DND-41 (cell line): ENCODE measurements around the gene PKNOX1.
"Not testable (repeated sequence)": the region's sequence is repeated elsewhere in the genome, so short reads cannot be mapped to it uniquely, and the experiment has no call there.

Experiments
- EZH2 ChIP-seq: IDR thresholded peaks from 3 replicates; pipeline ENCODE4 v1.6.1; 2012; ENCODE audit warnings: borderline replicate concordance, low read depth, mild to moderate bottlenecking, moderate library complexity, low read length, inconsistent platforms; ENCODE audit not compliant: severe bottlenecking
- TF ChIP-seq, protein P1 (sequence below): IDR thresholded peaks from 2 replicates; pipeline ENCODE4 v1.5.1; 2012; ENCODE audit warnings: borderline replicate concordance, low read length, moderate library complexity, mild to moderate bottlenecking; ENCODE audit not compliant: poor library complexity, severe bottlenecking; ENCODE audit errors: extremely low read depth

DNA sequence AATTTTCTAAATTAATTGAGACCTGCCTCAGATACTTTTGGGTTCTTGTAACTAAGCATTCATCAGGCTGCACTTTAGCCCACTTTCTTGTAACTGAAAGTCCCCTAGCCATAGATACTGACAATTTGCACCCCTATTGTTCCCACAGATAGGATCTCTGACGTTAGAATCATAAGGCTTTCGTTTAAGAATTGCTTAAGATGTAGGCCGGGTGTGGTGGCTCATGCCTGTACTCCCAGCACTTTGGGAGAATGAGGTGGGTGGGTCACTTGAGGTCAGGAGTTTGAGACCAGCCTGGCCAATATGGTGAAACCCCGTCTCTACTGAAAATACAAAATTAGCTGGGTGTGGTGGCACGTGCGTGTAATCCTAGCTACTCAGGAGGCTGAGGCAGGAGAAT, 16.2 kb upstream of the PKNOX1 start:
- TF ChIP-seq, protein P1, sequence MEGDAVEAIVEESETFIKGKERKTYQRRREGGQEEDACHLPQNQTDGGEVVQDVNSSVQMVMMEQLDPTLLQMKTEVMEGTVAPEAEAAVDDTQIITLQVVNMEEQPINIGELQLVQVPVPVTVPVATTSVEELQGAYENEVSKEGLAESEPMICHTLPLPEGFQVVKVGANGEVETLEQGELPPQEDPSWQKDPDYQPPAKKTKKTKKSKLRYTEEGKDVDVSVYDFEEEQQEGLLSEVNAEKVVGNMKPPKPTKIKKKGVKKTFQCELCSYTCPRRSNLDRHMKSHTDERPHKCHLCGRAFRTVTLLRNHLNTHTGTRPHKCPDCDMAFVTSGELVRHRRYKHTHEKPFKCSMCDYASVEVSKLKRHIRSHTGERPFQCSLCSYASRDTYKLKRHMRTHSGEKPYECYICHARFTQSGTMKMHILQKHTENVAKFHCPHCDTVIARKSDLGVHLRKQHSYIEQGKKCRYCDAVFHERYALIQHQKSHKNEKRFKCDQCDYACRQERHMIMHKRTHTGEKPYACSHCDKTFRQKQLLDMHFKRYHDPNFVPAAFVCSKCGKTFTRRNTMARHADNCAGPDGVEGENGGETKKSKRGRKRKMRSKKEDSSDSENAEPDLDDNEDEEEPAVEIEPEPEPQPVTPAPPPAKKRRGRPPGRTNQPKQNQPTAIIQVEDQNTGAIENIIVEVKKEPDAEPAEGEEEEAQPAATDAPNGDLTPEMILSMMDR, result not testable (repeated sequence)
- not testable (repeated sequence) for TF ChIP-seq EZH2
